ENCODE measurements around the gene TAB2.

- TF ChIP-seq SIN3A (IDR thresholded peaks at IDR 0.05; ENCODE audit: borderline replicate concordance, insufficient read depth, low read length) (no peak), REST (IDR thresholded peaks at IDR 0.05; ENCODE audit: insufficient read depth in 1 of 2, low read depth in 2 of 2, low read length in 2 of 2) (no peak), POLR2AphosphoS5 (IDR thresholded peaks at IDR 0.05; ENCODE audit: low read depth, low read length) (no peak)
These were observed 70.4 kb downstream of the TAB2 start for GRCh38 chr6:149387779-149388512.
